Activated T-cell treated with anti-CD3 and anti-CD28 coated beads, Interleukin-2, amount 50 U/mL, for 48 hours (primary cell): ENCODE measurements around the gene EGFLAM.
A peak's percentile ranks its signal among the peaks of the same experiment; 100 is the strongest.
"Not testable (repeated sequence)": the region's sequence is repeated elsewhere in the genome, so short reads cannot be mapped to it uniquely, and the experiment has no call there.

Source experiments
- DNase-seq, 2 experiments: peaks; one replicate each; pipeline ENCODE4 v3.0.0-alpha.2; 2020

EGFLAM gene

DNA sequence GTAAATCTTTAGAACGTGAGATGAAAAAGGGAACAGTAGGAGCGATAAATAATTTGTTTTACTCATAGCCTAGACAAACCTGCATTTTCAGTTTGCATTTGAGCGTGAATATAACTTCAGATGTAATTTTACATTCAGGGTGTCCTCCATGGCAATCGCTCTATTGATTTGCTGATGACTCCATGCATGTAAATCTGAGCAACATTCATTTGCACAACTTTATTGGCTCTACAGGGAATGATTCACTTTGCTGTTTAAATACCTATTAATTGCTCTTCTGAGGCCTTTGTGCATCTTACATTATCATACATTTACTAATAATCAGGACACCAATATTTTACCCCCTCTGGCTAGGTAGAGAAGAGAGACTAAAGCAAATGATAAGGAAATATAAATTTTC is 122.2 kb downstream of the EGFLAM start:
- no peak for DNase-seq

DNA sequence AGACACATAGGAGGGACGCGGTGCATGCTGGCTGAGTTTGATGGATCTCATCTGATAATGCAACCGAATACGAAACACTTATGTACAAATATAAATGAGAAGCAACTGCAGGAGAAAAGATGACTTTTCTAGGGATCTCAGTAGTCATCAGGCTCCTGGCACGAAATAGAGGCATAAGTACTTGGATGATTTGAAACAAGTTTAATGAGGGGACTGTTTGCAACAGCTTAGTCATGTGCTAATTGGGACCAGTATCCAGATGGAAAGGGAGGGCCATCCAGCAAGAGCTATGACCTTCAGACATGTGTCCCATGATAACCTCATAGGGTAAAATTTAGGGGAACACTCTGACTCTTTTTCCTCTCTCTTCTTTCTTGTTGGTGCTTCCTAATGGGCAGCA is 123.0 kb downstream of the EGFLAM start:
- DNase-seq = no peak

DNA sequence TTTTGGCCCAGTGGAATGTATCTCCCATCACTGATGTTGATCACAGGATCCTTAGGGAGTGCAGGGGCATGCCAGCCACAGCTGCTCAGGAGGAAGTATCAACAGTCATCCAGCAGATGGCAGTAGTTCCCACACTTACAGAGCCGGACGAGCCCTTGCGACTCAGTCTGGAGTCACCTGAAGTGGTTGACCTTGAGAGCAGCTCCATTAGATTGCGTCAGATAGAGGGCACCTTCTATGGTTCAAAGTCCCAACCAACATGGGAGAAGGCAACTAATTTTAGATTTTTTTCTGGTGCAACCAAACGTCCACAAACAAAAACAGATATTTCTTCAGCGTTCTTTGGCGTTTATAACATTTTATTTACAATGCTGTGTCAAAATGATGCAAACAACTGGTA is 124.5 kb downstream of the EGFLAM start:
- DNase-seq = peak; percentile 51 to 63

- DNase-seq = no peak
These were observed 125.3 kb downstream of the EGFLAM start for GRCh38 chr5:38383701-38384100.

- DNase-seq = no peak
These were observed 126.0 kb downstream of the EGFLAM start for GRCh38 chr5:38384396-38384795.

- no peak for DNase-seq
These were observed 128.8 kb downstream of the EGFLAM start for GRCh38 chr5:38387161-38387560.

- DNase-seq = no peak
These were observed 135.3 kb downstream of the EGFLAM start for GRCh38 chr5:38393636-38394035.

DNA sequence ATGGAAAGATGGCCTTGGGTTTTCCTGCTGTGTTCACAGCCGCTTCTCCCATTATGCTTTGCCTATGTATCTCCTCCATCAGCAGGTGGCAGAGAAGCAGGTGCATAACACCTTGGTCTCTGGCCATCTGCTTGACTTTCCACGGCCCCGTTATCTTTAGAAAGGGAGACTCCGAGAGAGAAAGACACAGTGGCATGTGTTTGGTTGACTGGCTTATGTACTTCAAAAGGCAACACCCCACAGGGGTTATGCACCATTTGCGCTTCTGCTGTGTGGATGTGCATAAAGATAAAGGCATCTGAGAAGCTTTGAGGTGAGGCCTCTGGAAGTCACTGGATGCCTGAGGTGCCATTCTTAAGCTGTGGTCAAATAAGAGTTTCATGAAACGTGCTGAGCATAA is 138.4 kb downstream of the EGFLAM start:
- DNase-seq = no peak

DNA sequence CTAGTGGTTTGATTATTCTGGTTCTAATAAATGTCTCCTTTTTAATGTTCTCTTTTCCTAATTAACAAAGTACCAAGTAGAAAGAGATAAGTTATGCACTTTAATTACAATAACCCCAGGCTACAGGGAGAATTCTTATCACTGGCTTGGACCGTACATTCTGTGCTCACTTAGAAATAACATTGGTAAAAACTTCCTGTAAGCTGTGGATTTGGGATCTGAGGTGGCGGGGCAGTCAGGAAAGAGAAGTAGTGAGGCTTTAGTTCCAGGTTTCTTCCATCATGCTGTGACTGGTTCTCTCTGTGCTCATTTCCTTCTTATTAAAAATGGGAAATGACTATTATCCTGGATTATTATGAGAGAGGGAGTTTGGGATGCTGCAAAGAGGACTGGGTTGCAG is 142.0 kb downstream of the EGFLAM start:
- no peak for DNase-seq

- no peak for DNase-seq
These were observed 142.8 kb downstream of the EGFLAM start for GRCh38 chr5:38401145-38401544.

DNA sequence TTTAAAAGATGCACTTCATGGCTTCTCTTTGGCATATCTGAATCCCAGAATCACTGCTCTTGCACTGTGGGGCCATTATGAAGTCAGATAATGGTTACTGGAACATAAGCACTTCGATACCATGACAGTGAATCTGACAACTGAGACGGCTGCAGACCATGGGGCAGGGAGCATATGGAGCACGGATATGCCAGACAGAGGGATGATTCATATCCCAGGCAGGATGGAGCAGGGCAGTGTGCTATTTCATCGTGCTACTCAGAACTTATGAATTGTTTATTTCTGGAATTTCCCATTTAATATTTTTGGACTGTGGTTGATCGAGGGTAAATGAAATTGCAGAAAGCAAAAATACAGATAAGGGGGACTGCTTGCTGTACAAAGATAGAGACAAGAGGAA is 145.0 kb downstream of the EGFLAM start:
- DNase-seq = no peak

- DNase-seq = no peak
These were observed 145.7 kb downstream of the EGFLAM start for GRCh38 chr5:38403877-38404635.

DNA sequence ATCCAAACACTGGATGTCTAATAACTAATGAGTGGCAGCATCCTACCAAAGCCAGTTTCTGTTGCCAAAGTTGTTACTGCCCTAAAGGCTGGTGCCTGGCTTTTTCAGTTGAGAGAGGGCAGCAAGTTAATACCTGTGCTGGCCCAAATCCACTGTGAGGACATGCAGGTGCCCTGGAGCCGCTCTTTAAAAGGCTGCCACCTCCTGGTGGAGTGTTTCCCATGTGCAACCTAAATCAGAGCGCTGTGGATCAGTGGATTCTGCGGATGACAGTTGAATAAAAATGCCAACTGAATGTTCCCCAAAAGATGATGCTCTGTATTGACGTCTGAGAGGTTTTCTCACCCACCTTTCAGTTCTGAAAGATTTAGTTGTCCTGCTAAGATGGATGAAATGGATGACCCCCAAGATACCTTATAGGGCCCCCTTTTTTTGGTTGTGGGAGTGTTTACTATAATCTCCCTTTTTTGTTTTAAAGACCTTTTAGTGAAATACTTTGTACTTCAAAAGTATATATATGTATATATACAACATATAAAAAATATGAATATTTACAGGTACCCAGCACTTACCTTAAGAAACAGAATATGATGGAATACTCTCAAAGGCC is 146.4 kb downstream of the EGFLAM start:
- DNase-seq = no peak

DNA sequence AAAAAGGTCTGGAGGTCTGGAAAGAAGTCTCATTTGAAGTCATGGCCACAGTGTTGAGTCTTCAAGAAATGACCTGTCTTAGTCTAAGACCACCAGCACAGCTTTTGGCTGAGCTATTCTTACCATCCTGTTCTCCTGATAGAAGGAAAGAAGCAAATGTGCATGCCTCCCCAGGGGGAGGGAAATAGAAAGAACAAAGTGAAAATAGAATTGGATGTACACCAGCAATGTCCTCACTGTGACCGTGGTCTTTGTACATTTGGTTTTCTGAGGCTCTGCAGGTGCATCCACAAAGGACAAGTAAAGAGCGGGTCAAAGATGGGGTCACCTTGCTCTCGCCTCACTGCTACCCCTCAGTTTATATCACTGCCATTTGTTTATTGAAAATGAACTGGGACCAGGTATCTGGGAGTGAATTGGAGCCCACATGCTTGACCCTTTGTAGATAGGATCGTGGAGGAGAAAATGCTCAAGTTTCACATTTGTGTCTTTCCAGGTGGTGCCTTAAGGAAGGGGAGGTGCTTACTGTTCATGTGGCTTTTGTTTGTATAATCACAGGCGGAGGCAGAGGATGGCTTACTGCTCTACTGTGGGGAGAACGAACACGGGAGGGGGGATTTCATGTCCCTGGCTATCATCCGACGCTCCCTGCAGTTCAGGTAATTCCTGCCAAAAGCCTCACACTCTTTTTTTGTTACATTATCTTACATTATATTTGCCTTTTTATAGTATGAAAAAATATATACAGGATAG is 150.3 kb downstream of the EGFLAM start:
- DNase-seq = no peak

- DNase-seq = no peak
These were observed 152.1 kb downstream of the EGFLAM start for GRCh38 chr5:38410304-38410990.

DNA sequence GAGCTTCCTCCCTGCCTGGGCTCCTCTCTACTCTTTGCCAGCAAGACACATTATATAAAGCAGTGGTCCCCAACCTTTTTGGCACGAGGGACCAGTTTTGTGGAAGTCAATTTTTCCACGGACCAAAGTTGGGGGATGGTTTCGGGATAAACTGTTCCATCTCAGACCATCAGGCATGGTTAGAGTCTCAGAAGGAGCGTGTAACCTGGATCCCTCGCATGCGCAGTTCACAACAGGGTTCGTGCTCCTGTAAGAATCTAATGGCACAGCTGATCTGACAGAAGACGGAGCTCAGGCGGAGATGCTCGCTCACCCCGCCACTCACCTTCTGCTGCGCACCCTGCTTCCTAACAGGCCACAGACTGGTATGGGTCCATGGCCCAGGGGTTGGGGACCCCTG is 155.3 kb downstream of the EGFLAM start:
- no peak for DNase-seq

DNA sequence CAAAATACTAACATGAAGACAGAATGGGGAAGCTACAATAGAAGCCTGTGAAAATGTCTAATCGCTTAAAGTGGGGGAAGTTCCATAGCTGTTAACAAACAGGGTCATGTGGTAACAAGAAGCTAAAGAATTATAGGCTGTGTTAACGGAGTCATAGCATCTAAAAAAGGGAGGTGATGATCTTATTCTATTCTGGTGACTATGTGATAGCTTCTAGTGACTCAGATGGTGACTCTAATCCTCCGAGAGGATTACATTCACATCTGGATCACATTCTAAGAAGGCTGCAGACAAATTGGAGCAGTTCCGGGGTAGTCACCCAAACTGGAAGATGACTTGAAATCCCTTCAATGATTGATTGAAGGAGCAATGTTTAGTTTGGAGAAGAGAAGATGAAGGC is 156.0 kb downstream of the EGFLAM start:
- no peak for DNase-seq

DNA sequence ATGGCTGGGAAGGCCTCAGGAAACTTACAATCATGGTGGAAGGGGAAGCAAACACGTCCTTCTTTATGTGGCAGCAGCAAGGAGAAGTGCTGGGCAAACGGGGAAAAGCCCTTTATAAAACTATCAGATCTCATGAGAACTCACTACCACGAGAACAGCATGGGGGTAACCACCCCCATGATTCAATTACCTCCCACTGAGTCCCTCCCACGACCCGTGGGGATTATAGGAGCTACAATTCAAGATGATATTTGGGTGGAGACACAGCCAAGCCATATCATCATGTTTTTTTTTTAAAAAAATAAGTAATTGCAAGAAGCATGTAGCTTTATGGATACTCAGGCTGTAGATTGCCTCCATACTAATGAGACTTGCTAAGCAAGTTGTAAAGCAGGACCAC is 157.4 kb downstream of the EGFLAM start:
- not testable (repeated sequence) for DNase-seq

DNA sequence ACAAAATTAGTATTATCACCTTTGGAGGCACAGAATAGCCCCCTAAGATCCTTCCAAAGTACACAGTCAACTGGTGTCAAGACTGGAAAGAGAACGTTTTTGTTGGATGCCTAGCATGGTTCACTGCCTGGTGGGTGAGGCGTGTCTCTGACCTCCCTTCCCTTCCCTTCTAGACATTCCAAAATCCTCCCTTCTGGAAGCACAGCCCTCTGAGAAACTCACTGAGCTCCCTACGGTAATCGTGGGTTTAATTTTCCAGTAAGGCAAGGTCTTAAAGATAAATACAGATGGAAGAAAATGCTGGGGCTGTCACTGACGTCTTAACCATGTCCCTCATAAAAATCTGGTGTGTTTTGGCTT is 159.3 kb downstream of the EGFLAM start:
- no peak for DNase-seq

- no peak for DNase-seq
These were observed 161.9 kb downstream of the EGFLAM start for GRCh38 chr5:38420246-38420645.

GRCh38 chr5:38420691-38421390 is 162.5 kb downstream of the EGFLAM start:
- peak; percentile 38 to 46 for DNase-seq

DNA sequence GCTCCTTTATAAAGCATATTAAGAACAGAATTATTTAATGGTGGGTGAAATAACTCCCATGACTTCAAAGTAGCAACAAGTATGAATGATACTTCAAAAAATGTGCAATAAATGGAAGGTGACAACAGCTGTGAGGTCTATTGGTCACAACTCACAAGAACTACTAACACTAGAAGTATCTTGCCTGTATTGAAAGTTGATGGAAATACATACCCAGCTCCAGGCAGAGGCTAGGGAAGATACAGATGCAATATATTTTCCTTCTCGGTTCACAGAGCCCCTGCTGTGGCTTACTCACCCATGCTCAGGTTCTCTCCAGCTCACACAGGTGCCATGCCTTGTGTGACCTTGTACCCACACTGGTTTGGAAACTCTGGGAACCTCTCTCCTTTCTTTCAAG is 164.3 kb downstream of the EGFLAM start:
- no peak for DNase-seq
